Measurements from ENCODE around the gene SETBP1. TPM values are rescaled to one million over a fixed set of nuclear protein-coding genes. Genes with fewer than 3 reads are reported as not detected.

The SETBP1 gene
- total and polyA plus RNA-seq, 2 donors from 2014 or later: 2.7 to 71.7 TPM

- no peak for TF ChIP-seq CTCF (IDR thresholded peaks at IDR 0.05; ENCODE audit: borderline replicate concordance, extremely low read depth, insufficient read depth)
- no peak overlapping the region for H3K27ac ChIP-seq (ENCODE audit: low read depth in 2 of 2, low read length in 2 of 2)
- H3K27me3 ChIP-seq (ENCODE audit: control insufficient read depth, insufficient read depth, low read length): no peaks in the 10 kb centered on the region
- intact Hi-C loops (cut with DNase I): no loop called here
- no peak overlapping the region for H3K4me3 ChIP-seq (ENCODE audit: low read length in 3 of 3)
- H3K36me3 ChIP-seq (ENCODE audit: control insufficient read depth in 2 of 3, insufficient read depth in 3 of 3, low read length in 3 of 3): no peaks in the 10 kb centered on the region
- H3K9ac ChIP-seq (ENCODE audit: low read length in 3 of 3): no peak overlapping the region
- peaks cover 18 to 65% (median 51%) of the 10 kb centered on the region in 3 donors for H3K4me1 ChIP-seq (ENCODE audit: control insufficient read depth in 2 of 3, insufficient read depth in 2 of 3, low read depth in 1 of 3, low read length in 3 of 3)
- DNase-seq (no peak), FAIRE-seq (no peak)
- no peaks in the 10 kb centered on the region for H3K9me3 ChIP-seq (ENCODE audit: control insufficient read depth in 2 of 3, insufficient read depth in 1 of 3, low read length in 3 of 3)
Measured at GRCh38 chr18:44833786-44834185, 153.1 kb downstream of the SETBP1 start.

GRCh38 chr18:44834867-44835469, 154.3 kb downstream of the SETBP1 start:
- H3K4me3 ChIP-seq (ENCODE audit: low read length in 3 of 3): no peak overlapping the region
- no peaks in the 10 kb centered on the region for H3K27me3 ChIP-seq (ENCODE audit: control insufficient read depth, insufficient read depth, low read length)
- H3K27ac ChIP-seq (ENCODE audit: low read depth in 2 of 2, low read length in 2 of 2): peak overlapping the region; percentile 59 to 70
- H3K9me3 ChIP-seq (ENCODE audit: control insufficient read depth in 2 of 3, insufficient read depth in 1 of 3, low read length in 3 of 3): no peaks in the 10 kb centered on the region
- H3K36me3 ChIP-seq (ENCODE audit: control insufficient read depth in 2 of 3, insufficient read depth in 3 of 3, low read length in 3 of 3): no peaks in the 10 kb centered on the region
- peaks cover 18 to 75% (median 60%) of the 10 kb centered on the region in 3 donors for H3K4me1 ChIP-seq (ENCODE audit: control insufficient read depth in 2 of 3, insufficient read depth in 2 of 3, low read depth in 1 of 3, low read length in 3 of 3)
- peak overlapping the region in 1 of 3 donors; percentile 9 for H3K9ac ChIP-seq (ENCODE audit: low read length in 3 of 3)
- FAIRE-seq (no peak), DNase-seq (no peak)
- no peak for TF ChIP-seq CTCF (IDR thresholded peaks at IDR 0.05; ENCODE audit: borderline replicate concordance, extremely low read depth, insufficient read depth)
- intact Hi-C loops (cut with DNase I): no loop called here

- peaks cover 18 to 76% (median 62%) of the 10 kb centered on the region in 3 donors for H3K4me1 ChIP-seq (ENCODE audit: control insufficient read depth in 2 of 3, insufficient read depth in 2 of 3, low read depth in 1 of 3, low read length in 3 of 3)
- H3K27me3 ChIP-seq (ENCODE audit: control insufficient read depth, insufficient read depth, low read length): no peaks in the 10 kb centered on the region
- FAIRE-seq: peak; percentile 62
- no peaks in the 10 kb centered on the region for H3K36me3 ChIP-seq (ENCODE audit: control insufficient read depth in 2 of 3, insufficient read depth in 3 of 3, low read length in 3 of 3)
- H3K9ac ChIP-seq (ENCODE audit: low read length in 3 of 3): no peak overlapping the region
- intact Hi-C loops (cut with DNase I): no loop called here
- no peak for TF ChIP-seq CTCF (IDR thresholded peaks at IDR 0.05; ENCODE audit: borderline replicate concordance, extremely low read depth, insufficient read depth)
- H3K4me3 ChIP-seq (ENCODE audit: low read length in 3 of 3): no peak overlapping the region
- H3K27ac ChIP-seq (ENCODE audit: low read depth in 2 of 2, low read length in 2 of 2): peak overlapping the region; percentile 59 to 70
- H3K9me3 ChIP-seq (ENCODE audit: control insufficient read depth in 2 of 3, insufficient read depth in 1 of 3, low read length in 3 of 3): no peaks in the 10 kb centered on the region
- DNase-seq: peak in 2 of 5 donors; percentile 74 to 77
Measured at GRCh38 chr18:44835703-44836102, 155.0 kb downstream of the SETBP1 start.

Measured in kidney (tissue), 14 donors.